ENCODE data around the gene PHYH.

DNA sequence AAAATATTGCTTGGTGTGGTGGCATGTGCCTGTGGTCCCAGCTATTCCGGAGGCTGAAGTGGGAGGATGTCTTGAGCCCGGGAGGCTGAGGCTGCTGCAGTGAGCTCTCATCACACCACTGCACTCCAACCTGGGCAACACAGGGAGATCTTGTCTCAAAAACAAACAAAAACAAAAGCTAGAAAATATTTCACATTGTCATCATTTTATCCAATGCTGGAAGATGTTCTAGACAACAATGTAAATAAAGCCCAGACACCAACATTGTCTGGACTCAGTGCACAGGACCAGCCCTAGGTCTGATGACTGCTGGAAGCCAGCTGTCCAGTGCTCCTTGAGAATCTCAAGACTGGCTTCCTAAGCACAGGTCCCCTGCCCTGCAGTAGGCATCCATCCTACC, 34.7 kb upstream of the PHYH start:
- TF ChIP-seq, protein P1, sequence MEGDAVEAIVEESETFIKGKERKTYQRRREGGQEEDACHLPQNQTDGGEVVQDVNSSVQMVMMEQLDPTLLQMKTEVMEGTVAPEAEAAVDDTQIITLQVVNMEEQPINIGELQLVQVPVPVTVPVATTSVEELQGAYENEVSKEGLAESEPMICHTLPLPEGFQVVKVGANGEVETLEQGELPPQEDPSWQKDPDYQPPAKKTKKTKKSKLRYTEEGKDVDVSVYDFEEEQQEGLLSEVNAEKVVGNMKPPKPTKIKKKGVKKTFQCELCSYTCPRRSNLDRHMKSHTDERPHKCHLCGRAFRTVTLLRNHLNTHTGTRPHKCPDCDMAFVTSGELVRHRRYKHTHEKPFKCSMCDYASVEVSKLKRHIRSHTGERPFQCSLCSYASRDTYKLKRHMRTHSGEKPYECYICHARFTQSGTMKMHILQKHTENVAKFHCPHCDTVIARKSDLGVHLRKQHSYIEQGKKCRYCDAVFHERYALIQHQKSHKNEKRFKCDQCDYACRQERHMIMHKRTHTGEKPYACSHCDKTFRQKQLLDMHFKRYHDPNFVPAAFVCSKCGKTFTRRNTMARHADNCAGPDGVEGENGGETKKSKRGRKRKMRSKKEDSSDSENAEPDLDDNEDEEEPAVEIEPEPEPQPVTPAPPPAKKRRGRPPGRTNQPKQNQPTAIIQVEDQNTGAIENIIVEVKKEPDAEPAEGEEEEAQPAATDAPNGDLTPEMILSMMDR (IDR thresholded peaks at IDR 0.05; ENCODE audit: low read length) = no peak
- no peak for TF ChIP-seq EZH2 (IDR thresholded peaks at IDR 0.05; ENCODE audit: borderline replicate concordance, low read length)
